Keratinocyte (primary cell): Measurements from ENCODE around the gene ECSCR.

Experiments used
- EZH2 ChIP-seq: IDR thresholded peaks from one replicate; pipeline ENCODE4 v1.6.1; 2012; ENCODE audit warnings: inconsistent platforms, mild to moderate bottlenecking, low read length, moderate library complexity
- TF ChIP-seq, protein P1 (sequence below), 3 experiments: IDR thresholded peaks in 1 of 3; conservative IDR thresholded peaks in 1 of 3; optimal IDR thresholded peaks in 1 of 3; 2 replicates in 2 of 3; 3 replicates in 1 of 3; pipeline versions ENCODE3 to v1.5.1; 2011; ENCODE audit warnings: low read length in 3 of 3, mild to moderate bottlenecking in 3 of 3, moderate library complexity in 2 of 3, control low read depth in 1 of 3, inconsistent platforms in 1 of 3; ENCODE audit not compliant: insufficient read depth in 2 of 3; ENCODE audit errors: extremely low read depth in 1 of 3

DNA sequence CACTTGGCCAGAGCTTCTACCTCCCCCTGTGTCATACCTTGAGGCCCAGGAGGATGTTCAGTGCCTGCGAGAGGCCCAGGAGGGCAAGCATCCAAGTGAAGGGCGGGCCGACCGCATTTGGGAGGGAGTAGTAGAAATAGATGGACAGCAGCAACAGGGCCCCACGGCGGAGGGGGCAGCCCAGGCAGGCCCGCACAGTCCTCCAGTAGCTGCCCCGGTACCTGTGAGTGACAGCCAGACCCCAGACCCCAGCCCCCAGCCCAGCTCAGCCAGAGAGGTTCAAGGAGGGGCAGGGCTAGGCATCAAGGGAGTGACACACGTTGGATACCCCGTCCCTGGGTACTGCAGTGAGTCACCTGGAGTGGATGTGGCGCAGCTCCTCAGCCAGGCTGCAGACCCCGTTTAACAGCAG, 18.6 kb upstream of the ECSCR start:
- TF ChIP-seq EZH2 = no peak
- TF ChIP-seq, protein P1, sequence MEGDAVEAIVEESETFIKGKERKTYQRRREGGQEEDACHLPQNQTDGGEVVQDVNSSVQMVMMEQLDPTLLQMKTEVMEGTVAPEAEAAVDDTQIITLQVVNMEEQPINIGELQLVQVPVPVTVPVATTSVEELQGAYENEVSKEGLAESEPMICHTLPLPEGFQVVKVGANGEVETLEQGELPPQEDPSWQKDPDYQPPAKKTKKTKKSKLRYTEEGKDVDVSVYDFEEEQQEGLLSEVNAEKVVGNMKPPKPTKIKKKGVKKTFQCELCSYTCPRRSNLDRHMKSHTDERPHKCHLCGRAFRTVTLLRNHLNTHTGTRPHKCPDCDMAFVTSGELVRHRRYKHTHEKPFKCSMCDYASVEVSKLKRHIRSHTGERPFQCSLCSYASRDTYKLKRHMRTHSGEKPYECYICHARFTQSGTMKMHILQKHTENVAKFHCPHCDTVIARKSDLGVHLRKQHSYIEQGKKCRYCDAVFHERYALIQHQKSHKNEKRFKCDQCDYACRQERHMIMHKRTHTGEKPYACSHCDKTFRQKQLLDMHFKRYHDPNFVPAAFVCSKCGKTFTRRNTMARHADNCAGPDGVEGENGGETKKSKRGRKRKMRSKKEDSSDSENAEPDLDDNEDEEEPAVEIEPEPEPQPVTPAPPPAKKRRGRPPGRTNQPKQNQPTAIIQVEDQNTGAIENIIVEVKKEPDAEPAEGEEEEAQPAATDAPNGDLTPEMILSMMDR (optimal IDR thresholded peaks at IDR 0.05 in 1 of 3, IDR thresholded peaks at IDR 0.05 in 1 of 3, conservative IDR thresholded peaks at IDR 0.05 in 1 of 3; ENCODE audit: extremely low read depth in 1 of 3, insufficient read depth in 2 of 3, low read length in 3 of 3) = no peak
